Activated CD8-positive, alpha-beta memory T cell treated with anti-CD3 and anti-CD28 coated beads for 48 hours (primary cell): ENCODE measurements around the gene ST6GALNAC6.
"Not testable (repeated sequence)": the region's sequence is repeated elsewhere in the genome, so short reads cannot be mapped to it uniquely, and the experiment has no call there.

Experiments
- DNase-seq, 3 experiments: peaks; one replicate each; pipeline ENCODE4 v3.0.0-alpha.2; 2020; ENCODE audit warnings: low read depth in 2 of 3, low spot score in 2 of 3

Gene ST6GALNAC6

GRCh38 chr9:127896395-127897192, 2.8 kb downstream of the ST6GALNAC6 start:
- DNase-seq: no peak

- no peak for DNase-seq
Observed at GRCh38 chr9:127895811-127896210, 3.6 kb downstream of the ST6GALNAC6 start.

- no peak for DNase-seq
Observed at GRCh38 chr9:127893392-127893791, 6.0 kb downstream of the ST6GALNAC6 start.

GRCh38 chr9:127892831-127893230, 6.6 kb downstream of the ST6GALNAC6 start:
- DNase-seq: no peak

GRCh38 chr9:127890053-127890452, 9.3 kb downstream of the ST6GALNAC6 start:
- DNase-seq: no peak

GRCh38 chr9:127887792-127888191, 11.6 kb downstream of the ST6GALNAC6 start:
- no peak for DNase-seq

- no peak for DNase-seq
Observed at GRCh38 chr9:127886401-127886972, 12.9 kb downstream of the ST6GALNAC6 start.

GRCh38 chr9:127885508-127886281, 13.7 kb downstream of the ST6GALNAC6 start:
- no peak for DNase-seq

GRCh38 chr9:127884976-127885490, 14.4 kb downstream of the ST6GALNAC6 start:
- DNase-seq: no peak

- DNase-seq: no peak
Observed at GRCh38 chr9:127884427-127884911, 14.9 kb downstream of the ST6GALNAC6 start.

- no peak for DNase-seq
Observed at GRCh38 chr9:127883959-127884358, 15.4 kb downstream of the ST6GALNAC6 start.

GRCh38 chr9:127881715-127882114, 17.7 kb downstream of the ST6GALNAC6 start:
- DNase-seq: not testable (repeated sequence)

- DNase-seq: no peak
Observed at GRCh38 chr9:127880143-127880542, 19.3 kb downstream of the ST6GALNAC6 start.

- no peak for DNase-seq
Observed at GRCh38 chr9:127878652-127879390, 20.6 kb downstream of the ST6GALNAC6 start.

GRCh38 chr9:127878001-127878651, 21.3 kb downstream of the ST6GALNAC6 start:
- no peak for DNase-seq

GRCh38 chr9:127877566-127877998, 21.8 kb downstream of the ST6GALNAC6 start, which contains the start of gene AK1:
Gene AK1 (minus strand): TSS chr9:127877675. CDS start chr9:127874617, 3,058 bp downstream.
- no peak for DNase-seq

- no peak for DNase-seq
Observed at GRCh38 chr9:127876764-127877562, 22.4 kb downstream of the ST6GALNAC6 start.

- DNase-seq: no peak
Observed at GRCh38 chr9:127876026-127876763, 23.2 kb downstream of the ST6GALNAC6 start.
